GM10266 (cell line): ENCODE measurements around the gene FAM200C.
"Not testable (repeated sequence)": the region's sequence is repeated elsewhere in the genome, so short reads cannot be mapped to it uniquely, and the experiment has no call there.

Experiments
- DNase-seq: peaks from one replicate; pipeline ENCODE4 v3.0.0; 2012; ENCODE audit errors: extremely low spot score
- TF ChIP-seq, protein P1 (sequence below): IDR thresholded peaks from 2 replicates; pipeline ENCODE4 v1.5.1; 2012; ENCODE audit warnings: mild to moderate bottlenecking, low read depth; ENCODE audit not compliant: control insufficient read depth, insufficient read depth; ENCODE audit errors: missing control alignments

Gene FAM200C

DNA sequence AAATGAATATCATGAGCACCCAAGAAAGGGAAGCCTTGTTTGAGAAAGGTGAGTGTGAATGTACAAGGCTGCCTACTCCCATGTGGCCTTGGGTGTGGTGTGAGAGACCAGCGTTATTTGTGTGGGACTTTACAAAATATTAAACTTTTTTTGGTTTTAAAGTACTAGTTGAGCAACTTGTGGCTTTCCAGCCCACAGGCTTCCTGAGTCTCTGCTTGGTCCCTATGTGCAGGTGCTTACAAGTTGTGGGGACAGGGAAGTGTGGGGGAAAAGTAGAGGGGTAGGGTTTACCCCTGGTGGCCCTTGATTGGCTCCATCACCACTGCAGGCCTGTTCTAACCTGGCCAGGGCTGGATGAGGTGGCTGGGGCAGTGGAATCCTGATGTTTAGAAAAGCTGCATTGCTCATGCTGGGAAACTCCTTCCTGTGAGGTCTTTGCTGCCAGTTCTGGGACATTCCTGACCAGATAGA is 41.5 kb upstream of the FAM200C start:
- TF ChIP-seq, protein P1, sequence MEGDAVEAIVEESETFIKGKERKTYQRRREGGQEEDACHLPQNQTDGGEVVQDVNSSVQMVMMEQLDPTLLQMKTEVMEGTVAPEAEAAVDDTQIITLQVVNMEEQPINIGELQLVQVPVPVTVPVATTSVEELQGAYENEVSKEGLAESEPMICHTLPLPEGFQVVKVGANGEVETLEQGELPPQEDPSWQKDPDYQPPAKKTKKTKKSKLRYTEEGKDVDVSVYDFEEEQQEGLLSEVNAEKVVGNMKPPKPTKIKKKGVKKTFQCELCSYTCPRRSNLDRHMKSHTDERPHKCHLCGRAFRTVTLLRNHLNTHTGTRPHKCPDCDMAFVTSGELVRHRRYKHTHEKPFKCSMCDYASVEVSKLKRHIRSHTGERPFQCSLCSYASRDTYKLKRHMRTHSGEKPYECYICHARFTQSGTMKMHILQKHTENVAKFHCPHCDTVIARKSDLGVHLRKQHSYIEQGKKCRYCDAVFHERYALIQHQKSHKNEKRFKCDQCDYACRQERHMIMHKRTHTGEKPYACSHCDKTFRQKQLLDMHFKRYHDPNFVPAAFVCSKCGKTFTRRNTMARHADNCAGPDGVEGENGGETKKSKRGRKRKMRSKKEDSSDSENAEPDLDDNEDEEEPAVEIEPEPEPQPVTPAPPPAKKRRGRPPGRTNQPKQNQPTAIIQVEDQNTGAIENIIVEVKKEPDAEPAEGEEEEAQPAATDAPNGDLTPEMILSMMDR = no peak
- DNase-seq = no peak

DNA sequence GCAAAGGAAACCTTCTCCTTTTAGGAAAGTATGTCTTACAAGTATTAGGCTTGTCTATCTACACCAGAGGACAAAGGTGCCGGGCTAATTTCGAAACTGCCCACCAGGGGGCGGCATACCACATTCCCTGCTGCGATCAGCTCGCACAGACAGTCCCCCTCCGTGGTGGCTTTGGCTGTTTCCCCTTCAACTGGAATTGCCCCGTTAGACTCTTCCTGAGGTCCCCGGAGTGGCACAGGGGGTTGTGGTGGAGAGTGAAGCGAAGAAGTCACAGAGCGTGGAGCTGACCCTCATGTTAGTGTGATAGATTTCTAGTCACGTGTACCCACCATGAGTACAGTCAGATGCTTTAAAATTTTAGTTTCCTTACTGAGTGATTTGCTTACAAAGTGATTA is 39.3 kb upstream of the FAM200C start:
- TF ChIP-seq, protein P1 = peak; percentile 80
- peak; percentile 53 for DNase-seq

DNA sequence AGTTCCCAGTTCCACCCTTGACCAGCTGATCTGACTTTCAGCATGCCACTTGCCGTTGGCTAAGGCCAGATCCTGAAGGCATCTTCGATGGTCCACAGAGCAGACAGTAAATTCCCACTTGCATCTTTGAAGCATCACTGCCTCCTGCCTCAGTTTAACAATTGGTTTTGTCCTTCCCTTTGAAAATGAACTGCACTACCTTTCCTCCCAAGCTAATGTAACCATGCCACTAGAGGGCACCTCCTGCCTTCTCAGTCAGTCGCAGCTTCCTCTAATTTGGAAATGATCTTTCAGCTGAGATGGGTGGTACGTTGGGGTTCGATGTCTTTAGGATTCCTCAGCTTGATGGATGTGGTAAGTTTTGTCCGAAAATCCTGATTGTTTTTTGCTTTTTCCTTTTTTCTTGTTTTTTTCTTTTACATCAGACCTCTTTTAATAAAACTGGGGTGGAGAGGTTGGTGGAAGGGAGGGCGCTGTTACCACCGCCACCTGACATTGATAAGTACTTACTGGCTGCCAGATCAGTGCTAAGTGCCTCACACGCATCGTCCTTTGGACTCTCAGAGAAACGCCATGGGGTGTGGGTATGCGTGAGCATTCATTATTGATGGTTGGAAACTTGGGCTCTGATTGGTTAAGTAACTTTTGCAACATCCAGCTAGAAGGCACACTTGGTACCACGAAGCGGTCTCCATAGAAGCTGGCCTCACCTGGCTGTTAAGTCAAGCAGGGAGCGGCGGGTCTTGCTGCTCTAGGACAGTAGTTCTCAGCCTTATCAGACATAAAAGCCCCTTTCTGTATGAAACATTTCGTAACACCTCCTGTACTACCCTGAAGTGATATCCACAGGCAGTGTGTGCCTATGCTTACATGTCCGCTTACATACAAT is 38.7 kb upstream of the FAM200C start:
- peak; percentile 33 for DNase-seq
- TF ChIP-seq, protein P1 = peak; percentile 83

DNA sequence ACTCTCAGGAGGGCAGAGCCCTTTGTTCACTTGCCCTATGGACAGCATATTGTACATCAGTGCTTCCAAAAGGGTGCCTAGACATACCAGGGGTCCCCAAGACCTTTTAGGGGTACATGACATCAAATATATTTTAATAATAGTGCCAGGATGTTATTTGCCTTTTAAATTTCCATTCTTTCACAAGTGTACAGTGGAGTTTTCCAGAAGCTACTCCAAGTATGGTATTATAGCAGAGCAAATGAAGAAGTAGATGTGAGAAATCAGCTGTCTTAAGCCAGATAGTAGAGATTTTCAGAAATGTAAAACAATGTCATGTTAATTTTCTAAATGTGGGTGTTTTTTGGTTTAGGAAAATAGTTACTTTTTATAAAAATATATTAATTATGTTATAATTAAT is 37.4 kb upstream of the FAM200C start:
- DNase-seq = no peak
- TF ChIP-seq, protein P1 = no peak

DNA sequence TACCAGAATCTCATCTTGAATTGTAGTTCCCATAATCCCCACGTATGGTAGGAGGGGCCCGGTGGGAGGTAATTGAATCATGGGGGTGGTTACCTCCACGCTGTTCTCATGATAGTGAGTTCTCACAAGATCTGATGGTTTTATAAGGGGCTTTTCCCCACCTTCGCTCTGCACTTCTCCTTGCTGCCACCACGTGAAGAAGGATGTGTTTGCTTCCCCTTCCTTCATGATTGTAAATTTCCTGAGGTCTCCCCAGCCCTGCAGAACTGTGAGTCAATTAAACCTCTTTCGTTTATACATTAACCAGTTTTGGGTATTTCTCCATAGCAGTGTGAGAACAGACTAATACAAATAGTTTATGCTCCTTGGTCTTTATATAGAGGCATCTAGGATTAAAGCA is 36.8 kb upstream of the FAM200C start:
- DNase-seq = not testable (repeated sequence)

DNA sequence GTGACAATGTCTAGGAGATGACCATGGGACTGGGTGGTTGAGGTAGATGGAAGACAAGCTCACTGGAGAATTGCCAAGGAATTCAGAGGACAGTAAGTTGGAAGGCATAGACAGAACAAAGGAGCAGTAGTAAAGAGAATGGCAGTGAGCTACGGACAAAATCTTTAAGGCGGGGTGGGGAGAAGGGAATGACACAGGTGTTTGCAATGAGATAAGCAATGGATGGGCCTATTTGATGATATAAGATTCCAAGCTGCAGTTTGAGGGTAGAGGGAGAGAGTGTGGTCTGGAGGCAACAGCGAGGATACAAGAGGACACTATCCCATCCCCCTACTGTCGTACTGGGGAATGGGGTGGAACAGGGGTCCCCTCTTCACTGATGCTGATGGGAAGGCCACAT is 36.2 kb upstream of the FAM200C start:
- TF ChIP-seq, protein P1 = no peak
- DNase-seq = no peak

DNA sequence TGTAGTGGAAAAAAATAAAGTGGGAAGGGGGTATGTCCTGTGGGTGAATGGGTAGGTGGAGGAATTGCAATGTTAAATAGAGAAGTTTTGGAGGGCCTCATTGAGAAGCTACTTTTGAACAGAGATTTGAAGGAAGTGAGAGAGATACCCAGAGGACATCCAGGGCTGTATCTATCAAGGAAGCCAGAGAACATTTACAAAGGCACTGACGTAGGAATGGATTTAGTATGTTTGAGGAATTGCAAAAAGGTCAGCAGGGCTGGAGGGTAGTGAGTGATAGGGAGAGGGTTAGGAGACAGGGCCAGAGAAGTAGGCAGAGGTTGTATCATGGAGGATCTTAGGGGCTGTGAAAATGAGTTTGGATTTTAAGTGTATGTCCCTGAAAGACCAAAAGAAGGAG is 35.7 kb upstream of the FAM200C start:
- DNase-seq = no peak

More for the DNA sequence above, 35.7 kb upstream of the FAM200C start:
- TF ChIP-seq, protein P1 = no peak
